AG10803 (cell line): ENCODE results near the gene IQCC.

Experiments
- DNase-seq: peaks from one replicate; pipeline ENCODE4 v3.0.0; 2010; ENCODE audit warnings: low read depth
- H3K4me3 ChIP-seq: 2 replicates; pipeline ENCODE4 v1.5.1; 2011; ENCODE audit warnings: mild to moderate bottlenecking, low read length, control low read depth
- CTCF ChIP-seq: conservative IDR thresholded peaks from 2 replicates; pipeline ENCODE4 v1.5.1; 2011; ENCODE audit warnings: mild to moderate bottlenecking, low read length, control low read depth, inconsistent platforms

The IQCC gene

GRCh38 chr1:32201011-32201855 lies 4.2 kb upstream of the IQCC start:
- peak overlapping the region; percentile 83 for H3K4me3 ChIP-seq
- no peak for TF ChIP-seq CTCF
- DNase-seq: peak; percentile 51

GRCh38 chr1:32204943-32205361 lies 519 bp upstream of the IQCC start:
- no peak for DNase-seq
- peak overlapping the region; percentile 86 for H3K4me3 ChIP-seq
- TF ChIP-seq CTCF: no peak

- no peak overlapping the region for H3K4me3 ChIP-seq
- no peak for TF ChIP-seq CTCF
- DNase-seq: no peak
These were observed 3.0 kb downstream of the IQCC start for GRCh38 chr1:32208469-32208868.

- peak; percentile 38 for DNase-seq
These were observed 3.4 kb downstream of the IQCC start, which contains the start of gene DCDC2B for GRCh38 chr1:32208891-32209328. Gene DCDC2B (plus strand): TSS chr1:32209089. CDS start chr1:32209094, 5 bp downstream.

GRCh38 chr1:32215629-32216480 lies 10.4 kb downstream of the IQCC start:
- peak; percentile 64 for DNase-seq
- peak; percentile 86 for TF ChIP-seq CTCF
- H3K4me3 ChIP-seq: no peak overlapping the region

More at GRCh38 chr1:32208891-32209328, 3.4 kb downstream of the IQCC start, which contains the start of gene DCDC2B:
- H3K4me3 ChIP-seq: no peak within 1 kb of the TSS
- TF ChIP-seq CTCF: no peak

GRCh38 chr1:32216566-32216965 lies 11.1 kb downstream of the IQCC start:
- no peak for TF ChIP-seq CTCF
- DNase-seq: no peak
- no peak overlapping the region for H3K4me3 ChIP-seq
